OCI-LY7 (cell line): ENCODE measurements around the gene LRRC10B. TPM values are rescaled to one million over a fixed set of nuclear protein-coding genes. Genes with fewer than 3 reads are reported as not detected.

ENCODE experiments used
- BruUV-seq: library from RNA; stranded (reverse); fragments of 400-500 nt; replicated peaks from 2 replicates; lab custom pipeline; 2021; lab: Mats Ljungman, UMichigan
- CTCF ChIA-PET: fragments of 300-600 bp; sonication (Branson Sonifier 250); formaldehyde crosslinking; loops from one replicate; lab custom pipeline; 2022; ENCODE audit warnings: antibody characterized with exemption; ENCODE audit not compliant: unreplicated experiment; lab: Charles Lee
- POLR2A ChIA-PET: fragments of 300-600 bp; sonication (Branson Sonifier 250); formaldehyde crosslinking; loops from one replicate; lab custom pipeline; 2022; ENCODE audit warnings: antibody characterized with exemption; lab: Charles Lee
- DNase-seq: peaks from one replicate; pipeline ENCODE4 v3.0.0-alpha.2; 2015; ENCODE audit warnings: low spot score
- H2AFZ ChIP-seq: fragments of 200-600 bp; sonication (generic), shearing (Covaris generic); 2 replicates; pipeline ENCODE4 v1.6.1; 2014; ENCODE audit warnings: mild to moderate bottlenecking, antibody characterized with exemption, low read length, moderate library complexity
- H3K27ac ChIP-seq: fragments of 200-600 bp; sonication (generic); 2 replicates; pipeline ENCODE4 v1.5.1; 2014; ENCODE audit warnings: mixed run types, low read depth, mild to moderate bottlenecking, moderate library complexity, low read length, inconsistent platforms; ENCODE audit not compliant: poor library complexity, severe bottlenecking
- H3K36me3 ChIP-seq: fragments of 200-600 bp; sonication (generic); 2 replicates; pipeline ENCODE4 v1.6.1; 2014; ENCODE audit warnings: mild to moderate bottlenecking, antibody characterized with exemption, low read length, moderate library complexity, mixed read lengths; ENCODE audit not compliant: insufficient read depth
- H3K4me1 ChIP-seq: fragments of 200-600 bp; sonication (generic); 2 replicates; pipeline ENCODE4 v1.5.1; 2014; ENCODE audit warnings: mild to moderate bottlenecking, low read length; ENCODE audit not compliant: insufficient read depth, poor library complexity, severe bottlenecking
- H3K4me2 ChIP-seq: fragments of 200-600 bp; sonication (generic); 2 replicates; pipeline ENCODE4 v1.6.1; 2014; ENCODE audit warnings: mild to moderate bottlenecking, low read length
- H3K4me3 ChIP-seq: fragments of 200-600 bp; sonication (generic); 2 replicates; pipeline ENCODE4 v1.5.1; 2014; ENCODE audit warnings: mild to moderate bottlenecking, low read depth, low read length; ENCODE audit not compliant: poor library complexity, severe bottlenecking
- H3K79me2 ChIP-seq: fragments of 200-600 bp; sonication (generic); 2 replicates; pipeline ENCODE4 v1.6.1; 2016; ENCODE audit warnings: low read depth, mild to moderate bottlenecking, low read length, moderate library complexity, mixed read lengths; ENCODE audit not compliant: insufficient read depth
- H3K9me2 ChIP-seq: fragments of 200-600 bp; sonication (generic); 2 replicates; pipeline ENCODE4 v1.6.1; 2016; ENCODE audit warnings: mild to moderate bottlenecking, low read length, mixed read lengths; ENCODE audit not compliant: insufficient read depth
- H3K9me3 ChIP-seq: fragments of 200-600 bp; sonication (generic); 2 replicates; pipeline ENCODE4 v1.6.1; 2014; ENCODE audit warnings: mild to moderate bottlenecking, mixed run types, low read length, mixed read lengths
- H4K20me1 ChIP-seq: fragments of 200-600 bp; sonication (generic); 2 replicates; pipeline ENCODE4 v1.6.1; 2014; ENCODE audit warnings: mild to moderate bottlenecking, antibody characterized with exemption, low read length, moderate library complexity, mixed read lengths; ENCODE audit not compliant: insufficient read depth
- EZH2phosphoT487 ChIP-seq: fragments of 200-600 bp; sonication (generic); IDR thresholded peaks from 2 replicates; pipeline ENCODE4 v1.6.1; 2018; ENCODE audit warnings: low read depth, borderline replicate concordance, mild to moderate bottlenecking, mixed run types, antibody characterized with exemption, low read length, moderate library complexity, mixed read lengths
- intact Hi-C: fragments of 100-400 bp; cut with micrococcal nuclease; formaldehyde crosslinking; loops from one replicate; pipeline ENCODE4 v1.10.0; 2022; ENCODE audit not compliant: unreplicated experiment
- total RNA-seq, 2 experiments: library from RNA; depleted of rRNA in 1 of 2; stranded (reverse); fragments of >200 nt in 1 of 2; shearing (Covaris generic) in 1 of 2; gene quantifications; 2 replicates each; pipeline ENCODE4 v1.2.3, GENCODE V29; 2014 to 2022
- TF ChIP-seq, protein P1 (sequence below): fragments of 200-600 bp; sonication (generic); conservative IDR thresholded peaks from 2 replicates; pipeline ENCODE4 v1.5.1; 2014; ENCODE audit warnings: mild to moderate bottlenecking, antibody characterized with exemption, low read length, moderate library complexity, mixed read lengths

LRRC10B gene
- total RNA-seq, 2 experiments from 2014 or later, result not detected

DNA sequence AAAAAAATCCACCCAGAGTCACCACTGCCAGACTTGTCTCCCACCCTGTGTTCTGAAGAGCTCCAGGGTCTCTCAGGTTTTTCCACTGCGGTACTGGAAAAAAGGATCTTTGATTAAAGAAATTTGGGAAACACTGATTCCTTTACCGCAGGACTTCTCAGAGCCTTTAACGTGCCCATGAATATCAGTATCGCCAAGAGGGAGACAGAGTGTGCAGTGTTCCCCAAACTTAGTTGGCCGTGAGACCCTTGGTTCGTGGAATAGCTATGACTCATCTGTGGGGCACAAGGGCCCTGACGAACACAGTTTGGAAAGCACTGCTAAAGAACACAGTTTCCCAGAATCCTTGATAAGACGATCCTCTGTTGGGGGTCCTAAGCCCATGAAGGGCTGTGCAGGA lies 40.6 kb downstream of the LRRC10B start:
- no TSS peak for BruUV-seq
- TF ChIP-seq EZH2phosphoT487, result no peak
- TF ChIP-seq, protein P1, sequence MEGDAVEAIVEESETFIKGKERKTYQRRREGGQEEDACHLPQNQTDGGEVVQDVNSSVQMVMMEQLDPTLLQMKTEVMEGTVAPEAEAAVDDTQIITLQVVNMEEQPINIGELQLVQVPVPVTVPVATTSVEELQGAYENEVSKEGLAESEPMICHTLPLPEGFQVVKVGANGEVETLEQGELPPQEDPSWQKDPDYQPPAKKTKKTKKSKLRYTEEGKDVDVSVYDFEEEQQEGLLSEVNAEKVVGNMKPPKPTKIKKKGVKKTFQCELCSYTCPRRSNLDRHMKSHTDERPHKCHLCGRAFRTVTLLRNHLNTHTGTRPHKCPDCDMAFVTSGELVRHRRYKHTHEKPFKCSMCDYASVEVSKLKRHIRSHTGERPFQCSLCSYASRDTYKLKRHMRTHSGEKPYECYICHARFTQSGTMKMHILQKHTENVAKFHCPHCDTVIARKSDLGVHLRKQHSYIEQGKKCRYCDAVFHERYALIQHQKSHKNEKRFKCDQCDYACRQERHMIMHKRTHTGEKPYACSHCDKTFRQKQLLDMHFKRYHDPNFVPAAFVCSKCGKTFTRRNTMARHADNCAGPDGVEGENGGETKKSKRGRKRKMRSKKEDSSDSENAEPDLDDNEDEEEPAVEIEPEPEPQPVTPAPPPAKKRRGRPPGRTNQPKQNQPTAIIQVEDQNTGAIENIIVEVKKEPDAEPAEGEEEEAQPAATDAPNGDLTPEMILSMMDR, result no peak
- Histone ChIP-seq H3K4me2 (no peak overlapping the region), H3K4me3 (no peak overlapping the region), H3K4me1 (no peaks in the 10 kb centered on the region), H2AFZ (no peak overlapping the region), H3K36me3 (no peaks in the 10 kb centered on the region), H3K79me2 (no peaks in the 10 kb centered on the region), H4K20me1 (no peaks in the 10 kb centered on the region), H3K27ac (no peak overlapping the region), H3K9me3 (no peaks in the 10 kb centered on the region), H3K9me2 (no peaks in the 10 kb centered on the region)
- intact Hi-C loops, result no loop called here
- no peak for DNase-seq
- ChIA-PET POLR2A (no interaction called here), CTCF (no interaction called here)

DNA sequence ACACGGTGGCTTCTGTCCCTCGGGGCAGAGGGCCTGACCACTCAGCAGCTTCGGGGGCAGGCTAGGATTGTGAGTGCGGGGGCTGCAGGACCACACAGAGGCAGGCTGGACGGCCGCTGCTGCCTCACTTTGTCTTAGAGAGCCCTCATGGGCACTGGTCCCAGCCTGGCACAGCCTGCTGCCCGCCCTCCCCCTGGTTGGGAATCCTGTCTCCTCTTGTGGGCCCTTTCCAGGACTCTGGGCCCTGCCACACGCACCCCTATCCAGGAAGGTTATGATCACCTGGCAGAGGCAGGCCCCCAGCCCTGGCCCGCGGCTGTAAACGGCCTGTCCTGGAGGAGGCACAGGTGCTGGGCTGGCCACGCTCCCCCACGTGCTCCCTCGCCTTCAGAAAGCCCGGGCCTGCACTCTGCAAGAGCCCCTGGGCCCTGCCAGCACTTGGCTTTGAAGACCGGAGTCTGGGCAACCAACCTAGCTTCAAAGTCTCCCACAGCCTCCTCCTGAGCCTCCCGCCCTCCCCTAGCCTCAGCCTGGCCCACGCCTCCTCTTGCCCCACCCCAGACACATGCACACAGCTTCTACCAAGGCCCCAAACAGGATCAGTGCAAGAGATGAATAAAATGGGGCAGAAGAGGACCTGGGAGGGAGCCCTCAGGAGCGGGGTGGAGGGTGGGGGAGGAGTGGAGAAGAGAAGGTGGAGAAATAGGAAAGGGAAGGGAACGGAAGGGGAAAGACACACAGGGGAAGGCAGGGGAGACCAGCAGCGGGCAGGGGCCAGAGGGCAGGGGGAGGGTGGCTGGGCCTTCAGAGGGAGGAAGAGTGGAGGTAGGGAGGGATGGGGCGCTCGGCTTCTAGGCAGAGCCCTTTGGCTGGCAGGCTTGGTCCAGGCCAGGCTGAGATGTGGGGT lies 41.4 kb downstream of the LRRC10B start:
- CTCF ChIA-PET, result no interaction called here
- Histone ChIP-seq H3K27ac (no peak overlapping the region), H3K79me2 (no peaks in the 10 kb centered on the region), H3K9me2 (no peaks in the 10 kb centered on the region), H3K4me2 (no peak overlapping the region), H3K9me3 (no peaks in the 10 kb centered on the region), H3K36me3 (no peaks in the 10 kb centered on the region), H3K4me3 (no peak overlapping the region), H3K4me1 (no peaks in the 10 kb centered on the region), H4K20me1 (no peaks in the 10 kb centered on the region), H2AFZ (no peak overlapping the region)
- POLR2A ChIA-PET, result interaction anchor here (0.7 kb wide), 1 partner anchor 189 kb away, joined by 5 read pairs; no protein-coding TSS in a partner anchor
- no TSS peak for BruUV-seq
- DNase-seq, result no peak
- intact Hi-C loops, result no loop called here
- no peak for TF ChIP-seq EZH2phosphoT487
- TF ChIP-seq, protein P1, result no peak

DNA sequence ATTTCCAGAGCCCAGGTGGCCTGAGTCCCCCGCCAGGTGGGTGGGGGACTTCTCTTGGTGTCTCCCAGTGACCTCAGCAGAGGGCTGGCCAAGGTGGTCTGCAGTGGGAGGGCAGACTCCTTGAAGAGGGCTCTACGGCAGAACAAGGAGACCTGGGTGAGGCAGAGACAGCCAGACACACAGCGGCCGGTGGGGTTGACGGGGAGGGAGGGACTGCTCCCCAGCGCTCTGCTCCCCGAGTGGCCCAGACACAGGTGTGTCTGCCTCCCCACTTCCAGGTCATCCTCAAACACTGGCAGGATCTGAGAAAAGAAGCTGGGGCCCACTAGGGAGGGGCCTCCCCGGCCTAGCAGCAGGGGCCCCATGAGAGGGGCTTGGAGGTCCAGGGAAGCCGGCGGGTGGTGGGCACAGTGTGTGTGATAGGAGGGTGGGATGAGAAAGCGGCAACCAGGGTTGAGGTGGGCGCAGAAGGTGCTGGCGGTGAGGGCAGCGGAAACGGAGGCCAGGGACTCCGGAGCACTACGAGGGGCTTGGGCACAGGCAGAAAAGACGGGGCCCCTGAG lies 42.2 kb downstream of the LRRC10B start:
- DNase-seq, result no peak
- Histone ChIP-seq H3K27ac (no peak overlapping the region), H4K20me1 (no peaks in the 10 kb centered on the region), H3K36me3 (no peaks in the 10 kb centered on the region), H3K79me2 (no peaks in the 10 kb centered on the region), H3K4me2 (no peak overlapping the region), H2AFZ (no peak overlapping the region), H3K4me3 (no peak overlapping the region), H3K9me3 (no peaks in the 10 kb centered on the region), H3K4me1 (no peaks in the 10 kb centered on the region), H3K9me2 (no peaks in the 10 kb centered on the region)
- intact Hi-C loops, result no loop called here
- TF ChIP-seq, protein P1, result no peak
- no peak for TF ChIP-seq EZH2phosphoT487
- CTCF ChIA-PET, result no interaction called here
- BruUV-seq, result no TSS peak
- POLR2A ChIA-PET, result no interaction called here
